ENCODE measurements around the gene WDR81.

WDR81 gene

GRCh38 chr17:1785930-1786329 is 61.4 kb downstream of the WDR81 start:
- DNase-seq, result no peak

- DNase-seq, result no peak
These were observed 62.2 kb downstream of the WDR81 start for GRCh38 chr17:1786708-1787107.

- peak; percentile 51 for DNase-seq
These were observed 62.9 kb downstream of the WDR81 start for GRCh38 chr17:1787301-1787902.
